A549 treated with dexamethasone at 1 μM for 4 hours (cell line): ENCODE results near the gene LRRTM1. TPM values are rescaled to one million over a fixed set of nuclear protein-coding genes. Genes with fewer than 3 reads are reported as not detected.

Source experiments
- total RNA-seq: library from RNA; stranded (reverse); fragments of 200-300 nt; extraction: Qiagen RNA extraction; gene quantifications from 5 replicates; pipeline ENCODE4 v1.2.3, GENCODE V29; 2022

The LRRTM1 gene
- total RNA-seq, result not detected in 5 replicates

GRCh38 chr2:80303909-80304837, at the start of gene LRRTM1:
LRRTM1 (minus strand) TSS chr2:80304752; CDS start chr2:80303819, 933 bp downstream.

